GM12801 (cell line): ENCODE results near the gene PPL.

Experiments used
- TF ChIP-seq, protein P1 (sequence below): IDR thresholded peaks from one replicate; pipeline ENCODE4 v1.5.1; 2011; ENCODE audit warnings: control low read depth; ENCODE audit not compliant: insufficient read length; ENCODE audit errors: extremely low read depth

Gene PPL

DNA sequence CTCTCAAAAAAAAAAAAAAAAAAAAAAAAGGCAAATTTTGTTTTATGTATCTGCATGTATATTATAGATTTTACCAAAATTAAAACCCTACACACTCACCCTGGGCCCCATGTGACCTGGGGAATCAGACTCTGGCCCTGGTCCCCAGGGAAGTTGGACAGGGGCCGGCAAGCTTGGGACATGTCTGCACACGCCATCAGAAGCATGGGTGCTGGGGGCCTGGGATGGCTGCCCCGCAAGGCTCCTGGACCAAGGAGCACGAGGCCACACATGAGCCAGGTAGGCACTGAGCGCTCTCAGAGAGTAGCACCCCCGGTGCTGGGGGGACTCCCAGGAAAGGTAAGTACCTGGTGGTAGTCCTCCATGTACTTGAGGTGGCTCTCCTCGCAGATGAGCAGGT is 39.6 kb downstream of the PPL start:
- TF ChIP-seq, protein P1, sequence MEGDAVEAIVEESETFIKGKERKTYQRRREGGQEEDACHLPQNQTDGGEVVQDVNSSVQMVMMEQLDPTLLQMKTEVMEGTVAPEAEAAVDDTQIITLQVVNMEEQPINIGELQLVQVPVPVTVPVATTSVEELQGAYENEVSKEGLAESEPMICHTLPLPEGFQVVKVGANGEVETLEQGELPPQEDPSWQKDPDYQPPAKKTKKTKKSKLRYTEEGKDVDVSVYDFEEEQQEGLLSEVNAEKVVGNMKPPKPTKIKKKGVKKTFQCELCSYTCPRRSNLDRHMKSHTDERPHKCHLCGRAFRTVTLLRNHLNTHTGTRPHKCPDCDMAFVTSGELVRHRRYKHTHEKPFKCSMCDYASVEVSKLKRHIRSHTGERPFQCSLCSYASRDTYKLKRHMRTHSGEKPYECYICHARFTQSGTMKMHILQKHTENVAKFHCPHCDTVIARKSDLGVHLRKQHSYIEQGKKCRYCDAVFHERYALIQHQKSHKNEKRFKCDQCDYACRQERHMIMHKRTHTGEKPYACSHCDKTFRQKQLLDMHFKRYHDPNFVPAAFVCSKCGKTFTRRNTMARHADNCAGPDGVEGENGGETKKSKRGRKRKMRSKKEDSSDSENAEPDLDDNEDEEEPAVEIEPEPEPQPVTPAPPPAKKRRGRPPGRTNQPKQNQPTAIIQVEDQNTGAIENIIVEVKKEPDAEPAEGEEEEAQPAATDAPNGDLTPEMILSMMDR: no peak

DNA sequence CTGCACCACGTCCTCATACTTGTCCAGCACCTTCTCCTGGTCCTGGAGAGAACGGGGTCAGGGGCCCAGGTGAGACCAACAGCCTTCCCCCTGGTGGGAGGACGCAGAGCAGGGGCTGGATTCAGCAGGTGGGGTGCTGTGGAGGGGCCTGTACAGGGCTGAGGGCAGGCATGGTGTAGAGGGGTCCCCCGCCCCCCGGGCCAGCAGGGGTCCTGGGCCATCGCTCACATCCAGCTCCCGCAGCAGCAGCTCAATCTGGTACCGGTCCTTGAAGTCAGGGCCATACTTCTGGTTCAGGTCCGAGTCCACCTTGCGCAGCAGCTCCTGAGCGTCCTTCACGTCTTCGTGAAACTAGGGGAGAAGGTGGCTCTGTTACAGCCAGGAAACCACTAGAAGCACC is 41.6 kb downstream of the PPL start:
- TF ChIP-seq, protein P1: no peak

DNA sequence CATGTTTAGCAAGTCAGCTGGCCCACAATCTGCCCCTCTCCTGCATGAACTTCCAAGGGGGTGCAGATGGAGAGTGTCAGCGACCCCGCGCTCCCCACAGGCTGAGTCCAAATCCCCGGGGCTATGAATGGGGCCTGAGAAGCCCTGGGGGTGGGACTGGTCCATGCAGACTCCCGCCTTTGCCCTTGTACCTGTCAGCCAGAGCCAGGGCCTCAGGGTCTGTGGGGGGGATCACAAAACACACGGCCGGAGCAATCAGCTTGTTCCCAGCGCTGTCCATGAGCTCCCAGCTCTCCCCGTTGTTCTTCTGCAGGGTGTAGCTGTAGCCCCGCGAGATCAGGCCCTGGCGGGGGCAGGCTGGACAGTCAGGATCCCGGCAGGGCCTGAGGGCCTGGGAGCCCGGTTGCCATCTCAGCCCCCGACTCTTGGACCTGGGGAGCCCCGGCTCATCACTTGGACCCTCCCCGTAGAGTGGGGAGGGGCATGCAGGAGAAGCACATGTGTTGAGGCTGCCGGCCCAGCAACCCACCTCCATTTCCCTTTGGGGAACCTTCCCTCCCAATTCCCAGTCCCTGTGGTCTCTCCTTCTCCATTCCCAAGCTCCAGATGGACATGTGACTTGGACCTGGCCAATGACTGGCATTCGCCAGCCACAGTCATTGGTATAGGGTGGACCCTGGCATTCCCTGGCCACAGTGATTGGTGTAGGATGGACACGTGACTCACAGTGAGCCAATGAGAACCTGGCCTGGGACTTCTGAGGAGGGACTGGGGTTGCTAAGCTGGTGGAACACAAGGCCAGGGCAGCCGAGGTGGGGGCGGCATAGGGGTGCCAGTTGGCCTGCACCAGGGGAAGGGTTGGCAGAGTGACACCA is 42.4 kb downstream of the PPL start:
- TF ChIP-seq, protein P1: no peak

DNA sequence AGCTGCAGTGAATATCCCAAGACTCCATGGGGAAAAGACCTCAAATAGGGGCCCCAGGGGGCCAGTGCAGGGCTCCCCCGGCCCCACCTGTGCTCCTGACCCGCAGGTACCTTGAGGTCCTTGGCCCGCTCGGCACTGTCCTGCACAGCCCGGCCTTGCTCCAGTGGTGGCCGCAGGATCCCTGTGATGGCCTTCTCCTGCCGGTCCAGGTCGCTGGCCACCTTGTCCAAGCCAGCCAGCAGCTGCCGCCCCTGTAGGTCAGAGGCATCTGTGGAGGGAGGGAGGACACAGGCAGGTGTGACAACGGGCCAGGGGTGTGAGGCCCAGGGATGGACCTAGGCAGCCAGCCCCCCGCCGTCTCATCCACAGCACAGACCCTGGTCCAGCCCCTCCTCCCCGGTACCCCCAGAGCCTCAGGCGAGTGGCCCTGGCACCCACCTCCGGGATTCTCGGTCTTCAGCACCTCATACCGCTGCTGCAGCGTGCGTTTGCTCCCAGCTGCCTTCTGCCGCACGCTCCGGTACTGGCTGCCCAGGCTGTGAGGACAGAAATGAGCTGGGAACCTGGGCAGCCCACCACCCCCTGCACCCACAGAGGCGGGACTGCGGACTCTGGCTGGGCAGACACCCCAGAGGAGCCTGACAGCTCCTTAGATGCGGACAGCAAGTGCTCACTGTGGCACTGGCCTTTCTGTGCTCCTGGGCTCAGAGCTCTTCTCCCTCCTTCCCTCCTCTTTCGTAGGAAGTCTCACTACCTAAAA is 43.7 kb downstream of the PPL start:
- TF ChIP-seq, protein P1: no peak

DNA sequence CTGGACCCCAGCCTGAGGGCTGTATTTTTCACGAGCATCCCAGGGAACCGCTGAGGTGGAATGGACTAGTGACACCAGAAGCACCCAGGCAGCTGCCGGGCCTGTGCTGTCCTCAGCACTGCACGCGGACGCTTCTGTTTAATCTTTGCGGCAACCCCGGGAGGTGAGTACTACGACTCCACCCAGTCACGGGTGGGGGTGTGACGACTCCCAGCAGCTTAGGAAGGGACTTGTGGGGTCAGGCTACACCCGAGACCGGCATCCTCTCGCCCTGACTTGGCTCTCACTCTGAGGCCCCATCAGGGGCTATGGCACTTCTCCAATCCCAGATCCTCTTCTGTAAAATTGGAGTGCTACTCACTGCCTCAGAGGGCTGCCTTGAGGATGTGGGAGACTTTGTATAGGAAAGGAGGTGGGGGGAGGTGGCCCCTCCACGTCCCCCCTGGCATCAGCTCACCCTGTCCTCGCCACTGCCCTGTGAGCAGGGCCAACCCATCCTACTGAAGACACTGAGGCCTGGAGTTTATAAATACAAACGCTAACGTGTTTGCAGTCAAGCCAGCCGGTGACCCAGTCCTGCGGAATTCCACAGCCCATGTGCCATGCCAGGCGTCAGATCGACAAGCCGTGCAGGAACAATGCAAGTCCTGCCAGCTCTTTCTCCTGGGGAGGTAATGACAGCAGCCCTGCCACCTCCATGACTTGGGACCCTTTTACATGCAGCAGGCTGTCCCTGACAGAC is 44.4 kb downstream of the PPL start:
- TF ChIP-seq, protein P1: no peak

DNA sequence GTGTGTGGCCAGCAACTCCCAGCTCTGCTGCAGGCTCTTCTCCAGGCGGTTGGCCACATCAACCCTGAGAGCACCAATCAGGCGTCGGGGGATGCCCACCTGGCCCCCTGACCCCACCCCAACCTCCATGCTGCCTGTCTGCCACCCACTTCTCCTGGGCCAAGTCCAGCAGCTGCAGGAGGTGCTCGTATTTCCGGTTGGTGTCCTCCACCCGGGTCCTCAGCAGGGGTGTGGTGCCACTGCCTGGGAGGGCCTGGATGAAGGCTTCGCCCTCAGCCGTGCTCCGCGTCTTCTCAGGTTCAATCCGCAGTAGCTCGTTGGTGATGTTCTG is 45.1 kb downstream of the PPL start:
- TF ChIP-seq, protein P1: no peak

DNA sequence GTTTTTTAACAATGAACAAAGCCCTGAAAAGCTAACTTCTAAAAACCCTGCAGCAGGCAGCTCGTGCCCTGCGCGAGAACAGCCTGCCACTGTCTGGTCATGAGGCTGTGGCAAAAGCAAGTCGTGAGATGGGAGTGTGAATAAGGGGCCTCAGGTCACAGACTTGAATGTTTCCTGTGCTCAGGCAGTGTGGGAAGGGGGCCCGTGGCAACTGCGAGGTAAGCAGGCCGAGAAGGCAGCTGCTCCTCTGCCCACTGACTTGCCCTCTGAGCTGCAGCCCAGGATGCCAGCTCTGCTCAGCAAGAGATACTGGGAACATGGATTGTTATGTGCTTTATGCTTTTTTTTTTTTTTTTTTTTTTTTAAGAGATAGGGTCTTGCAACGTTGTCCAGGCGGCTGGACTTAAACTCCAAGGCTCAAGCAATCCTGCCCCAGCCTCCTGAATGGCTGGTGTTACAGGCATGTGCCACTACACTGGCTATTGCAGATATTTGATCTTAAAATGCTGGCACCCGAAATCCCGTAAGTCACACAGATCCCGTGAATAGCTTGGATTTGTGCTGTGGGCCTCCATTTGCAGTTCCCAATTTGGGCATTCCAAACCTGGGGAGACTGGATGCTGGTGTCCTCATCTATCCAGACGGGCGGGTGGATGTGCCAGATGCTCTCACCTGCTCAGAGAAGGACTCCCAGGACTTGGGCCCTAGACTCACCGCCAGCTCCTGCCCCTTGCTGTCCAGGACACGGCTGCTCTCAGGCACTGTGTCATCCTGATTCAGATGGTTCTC is 45.7 kb downstream of the PPL start:
- TF ChIP-seq, protein P1: no peak
